Activated CD4-positive, alpha-beta T cell treated with anti-CD3 and anti-CD28 coated beads, Interleukin-2, amount 10 ng/mL, durations not matched to agents 7 days and 5 days (primary cell): ENCODE results near the gene ZCCHC10. TPM values are rescaled to one million over a fixed set of nuclear protein-coding genes. Genes with fewer than 3 reads are reported as not detected.
"Not testable (repeated sequence)": the region's sequence is repeated elsewhere in the genome, so short reads cannot be mapped to it uniquely, and the experiment has no call there.

Experiments used
- CTCF ChIA-PET: fragments of 350-600 bp; sonication (Branson Sonifier 250); formaldehyde crosslinking; loops from one replicate; lab custom pipeline; 2021; ENCODE audit warnings: antibody characterized with exemption; lab: Charles Lee
- POLR2A ChIA-PET: fragments of 350-600 bp; sonication (Branson Sonifier 250); formaldehyde crosslinking; loops from one replicate; lab custom pipeline; 2021; ENCODE audit warnings: antibody characterized with exemption; lab: Charles Lee
- DNase-seq: peaks from one replicate; pipeline ENCODE4 v3.0.0-alpha.2; 2020
- H3K27ac Mint-ChIP-seq: one replicate; pipeline ENCODE4 v1.8.0; 2021; ENCODE audit warnings: mild to moderate bottlenecking, moderate library complexity, mixed read lengths
- H3K27me3 Mint-ChIP-seq: one replicate; pipeline ENCODE4 v1.8.0; 2021; ENCODE audit warnings: mixed read lengths
- H3K36me3 Mint-ChIP-seq: one replicate; pipeline ENCODE4 v1.8.0; 2021; ENCODE audit warnings: low read depth, mixed read lengths
- H3K4me1 Mint-ChIP-seq: one replicate; pipeline ENCODE4 v1.8.0; 2021; ENCODE audit warnings: mixed read lengths
- H3K4me3 Mint-ChIP-seq: one replicate; pipeline ENCODE4 v1.8.0; 2021; ENCODE audit warnings: mild to moderate bottlenecking, moderate library complexity, mixed read lengths
- H3K9me3 Mint-ChIP-seq: one replicate; pipeline ENCODE4 v1.8.0; 2021; ENCODE audit warnings: mixed read lengths
- total RNA-seq, 2 experiments: library from RNA; stranded (reverse); gene quantifications; one replicate each; pipeline ENCODE4 v1.2.3, GENCODE V29; 2021

ZCCHC10 gene
- total RNA-seq, 2 experiments from 2014 or later: 27.8 to 31.9 TPM

- POLR2A ChIA-PET: no interaction called here
- CTCF ChIA-PET: interaction anchor here (1.2 kb wide), 1 partner anchor 16 kb away, joined by 4 read pairs; the partner anchor contains the start of gene HSPA4
Observed at GRCh38 chr5:133035224-133035623, 8.9 kb upstream of the ZCCHC10 start.

GRCh38 chr5:133034064-133034463 lies 7.7 kb upstream of the ZCCHC10 start:
- Mint-ChIP-seq H3K4me1 (peaks cover 7% of the 10 kb centered on the region), H3K9me3 (no peaks in the 10 kb centered on the region), H3K27me3 (peaks cover 7% of the 10 kb centered on the region), H3K4me3 (no peak overlapping the region), H3K27ac (no peak overlapping the region), H3K36me3 (no peaks in the 10 kb centered on the region)
- POLR2A ChIA-PET: no interaction called here
- CTCF ChIA-PET: interaction anchor here (1.2 kb wide), 2 partner anchors 14 to 18 kb away, joined by 3 to 4 read pairs; partner anchors contain the start of gene HSPA4
- DNase-seq: no peak

More at GRCh38 chr5:133035224-133035623, 8.9 kb upstream of the ZCCHC10 start:
- H3K27ac Mint-ChIP-seq: no peak overlapping the region
- H3K9me3 Mint-ChIP-seq: no peaks in the 10 kb centered on the region
- H3K36me3 Mint-ChIP-seq: no peaks in the 10 kb centered on the region
- peaks cover 7% of the 10 kb centered on the region for H3K27me3 Mint-ChIP-seq
- H3K4me1 Mint-ChIP-seq: peaks cover 7% of the 10 kb centered on the region
- DNase-seq: no peak
- H3K4me3 Mint-ChIP-seq: no peak overlapping the region

GRCh38 chr5:133032852-133033742 lies 6.7 kb upstream of the ZCCHC10 start:
- Mint-ChIP-seq H3K27ac (no peak overlapping the region), H3K36me3 (no peaks in the 10 kb centered on the region), H3K9me3 (no peaks in the 10 kb centered on the region), H3K27me3 (peaks cover 7% of the 10 kb centered on the region), H3K4me3 (no peak overlapping the region), H3K4me1 (peaks cover 7% of the 10 kb centered on the region)
- ChIA-PET CTCF (interaction anchor here (0.7 to 1.7 kb wide), 4 partner anchors 11 to 203 kb away, joined by 3 to 4 read pairs (median 3); partner anchors contain the start of gene SHROOM1), POLR2A (no interaction called here)
- no peak for DNase-seq

GRCh38 chr5:133030343-133031005 lies 4.1 kb upstream of the ZCCHC10 start:
- ChIA-PET CTCF (interaction anchor here (0.7 to 1.3 kb wide), 2 partner anchors 11 to 13 kb away, joined by 3 to 4 read pairs; no protein-coding TSS in a partner anchor), POLR2A (no interaction called here)
- Mint-ChIP-seq H3K4me1 (peaks cover 12% of the 10 kb centered on the region), H3K36me3 (peaks cover 4% of the 10 kb centered on the region), H3K27me3 (peaks cover 7% of the 10 kb centered on the region), H3K9me3 (no peaks in the 10 kb centered on the region), H3K27ac (no peak overlapping the region), H3K4me3 (no peak overlapping the region)
- DNase-seq: no peak

- Mint-ChIP-seq H3K27ac (no peak overlapping the region), H3K36me3 (peaks cover 7% of the 10 kb centered on the region), H3K4me3 (no peak overlapping the region), H3K9me3 (no peaks in the 10 kb centered on the region), H3K4me1 (peaks cover 17% of the 10 kb centered on the region), H3K27me3 (peaks cover 2% of the 10 kb centered on the region)
- CTCF ChIA-PET: interaction anchor here (0.5 to 0.6 kb wide), 2 partner anchors 9 to 18 kb away, joined by 4 to 6 read pairs; no protein-coding TSS in a partner anchor
- POLR2A ChIA-PET: no interaction called here
- DNase-seq: no peak
Observed at GRCh38 chr5:133029416-133029815, 3.1 kb upstream of the ZCCHC10 start.

GRCh38 chr5:133026664-133027153 lies 360 bp upstream of the ZCCHC10 start:
- Mint-ChIP-seq H3K4me3 (peak overlapping the region; percentile 89), H3K27ac (no peak overlapping the region), H3K36me3 (peaks cover 17% of the 10 kb centered on the region), H3K4me1 (peaks cover 18% of the 10 kb centered on the region), H3K9me3 (no peaks in the 10 kb centered on the region), H3K27me3 (no peaks in the 10 kb centered on the region)
- DNase-seq: no peak
- POLR2A ChIA-PET: no interaction called here
- CTCF ChIA-PET: no interaction called here

- CTCF ChIA-PET: interaction anchor here (0.6 kb wide), 2 partner anchors 11 to 1361 kb away, joined by 3 read pairs; no protein-coding TSS in a partner anchor
- POLR2A ChIA-PET, DNase-seq, H3K4me3 Mint-ChIP-seq, H3K27me3 Mint-ChIP-seq, H3K9me3 Mint-ChIP-seq, H3K27ac Mint-ChIP-seq, H3K4me1 Mint-ChIP-seq: not testable (repeated sequence)
- peaks cover 38% of the 10 kb centered on the region for H3K36me3 Mint-ChIP-seq
Observed at GRCh38 chr5:133019471-133019870, 6.9 kb downstream of the ZCCHC10 start.

GRCh38 chr5:133017964-133018363 lies 8.4 kb downstream of the ZCCHC10 start:
- H3K27ac Mint-ChIP-seq: no peak overlapping the region
- CTCF ChIA-PET: no interaction called here
- H3K36me3 Mint-ChIP-seq: peaks cover 34% of the 10 kb centered on the region
- H3K9me3 Mint-ChIP-seq: no peaks in the 10 kb centered on the region
- H3K4me3 Mint-ChIP-seq: no peak overlapping the region
- POLR2A ChIA-PET: interaction anchor here (0.6 kb wide), 1 partner anchor 25 kb away, joined by 3 read pairs; no protein-coding TSS in a partner anchor
- H3K4me1 Mint-ChIP-seq: no peaks in the 10 kb centered on the region
- no peak for DNase-seq
- no peaks in the 10 kb centered on the region for H3K27me3 Mint-ChIP-seq

- no peak for DNase-seq
- H3K27me3 Mint-ChIP-seq: no peaks in the 10 kb centered on the region
- H3K4me3 Mint-ChIP-seq: no peak overlapping the region
- H3K9me3 Mint-ChIP-seq: no peaks in the 10 kb centered on the region
- H3K4me1 Mint-ChIP-seq: no peaks in the 10 kb centered on the region
- ChIA-PET POLR2A (no interaction called here), CTCF (no interaction called here)
- H3K36me3 Mint-ChIP-seq: peaks cover 32% of the 10 kb centered on the region
- no peak overlapping the region for H3K27ac Mint-ChIP-seq
Observed at GRCh38 chr5:133015466-133015865, 10.9 kb downstream of the ZCCHC10 start.

GRCh38 chr5:133008455-133008854 lies 17.9 kb downstream of the ZCCHC10 start:
- H3K36me3 Mint-ChIP-seq: peaks cover 16% of the 10 kb centered on the region
- H3K4me1 Mint-ChIP-seq, CTCF ChIA-PET, H3K27me3 Mint-ChIP-seq, H3K9me3 Mint-ChIP-seq, H3K27ac Mint-ChIP-seq, H3K4me3 Mint-ChIP-seq, POLR2A ChIA-PET, DNase-seq: not testable (repeated sequence)

GRCh38 chr5:133006653-133007052 lies 19.7 kb downstream of the ZCCHC10 start:
- POLR2A ChIA-PET: no interaction called here
- Mint-ChIP-seq H3K36me3 (peaks cover 20% of the 10 kb centered on the region), H3K27me3 (no peaks in the 10 kb centered on the region)

GRCh38 chr5:132999246-132999645 lies 27.1 kb downstream of the ZCCHC10 start:
- CTCF ChIA-PET: interaction anchor here (1.0 to 1.8 kb wide), 2 partner anchors 8 to 26 kb away, joined by 3 to 4 read pairs; partner anchors contain the start of gene ZCCHC10
- POLR2A ChIA-PET: no interaction called here
- no peak for DNase-seq
- Mint-ChIP-seq H3K9me3 (no peaks in the 10 kb centered on the region), H3K36me3 (peaks cover 17% of the 10 kb centered on the region), H3K4me3 (no peak overlapping the region), H3K27me3 (no peaks in the 10 kb centered on the region), H3K27ac (peak overlapping the region; percentile 12), H3K4me1 (peaks cover 1% of the 10 kb centered on the region)

More at GRCh38 chr5:133006653-133007052, 19.7 kb downstream of the ZCCHC10 start:
- no peak overlapping the region for H3K4me3 Mint-ChIP-seq
- CTCF ChIA-PET: interaction anchor here (0.6 kb wide), 1 partner anchor 193 kb away, joined by 3 read pairs; the partner anchor contains the start of gene SOWAHA
- no peak for DNase-seq
- no peaks in the 10 kb centered on the region for H3K4me1 Mint-ChIP-seq
- H3K9me3 Mint-ChIP-seq: no peaks in the 10 kb centered on the region
- no peak overlapping the region for H3K27ac Mint-ChIP-seq
